Measurements from ENCODE around the gene MOSMO.
A peak's percentile ranks its signal among the peaks of the same experiment; 100 is the strongest.
"Not testable (repeated sequence)": the region's sequence is repeated elsewhere in the genome, so short reads cannot be mapped to it uniquely, and the experiment has no call there.

Gene MOSMO

DNA sequence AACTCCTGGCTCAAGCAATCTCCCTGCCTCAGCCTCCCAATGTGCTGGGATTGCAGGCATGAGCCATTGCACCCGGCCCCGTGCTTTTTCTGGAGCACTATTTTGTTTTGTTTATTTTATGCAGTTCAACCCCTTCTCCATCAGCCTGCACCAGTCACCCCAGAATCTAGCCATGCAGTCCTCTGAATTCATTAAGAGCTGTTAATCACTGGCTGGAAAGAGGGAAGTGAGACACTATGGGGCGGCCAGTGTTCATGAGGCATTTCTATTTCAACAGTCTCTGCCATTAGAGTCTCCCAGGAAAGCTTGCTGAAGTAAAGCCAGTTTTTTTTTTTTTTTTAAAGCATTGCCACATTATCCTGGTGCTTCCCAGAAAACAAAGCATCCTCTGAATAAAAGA is 86.1 kb downstream of the MOSMO start:
- no peak for DNase-seq

GRCh38 chr16:22098405-22099255 is 90.7 kb downstream of the MOSMO start:
- DNase-seq, result peak; percentile 63

DNA sequence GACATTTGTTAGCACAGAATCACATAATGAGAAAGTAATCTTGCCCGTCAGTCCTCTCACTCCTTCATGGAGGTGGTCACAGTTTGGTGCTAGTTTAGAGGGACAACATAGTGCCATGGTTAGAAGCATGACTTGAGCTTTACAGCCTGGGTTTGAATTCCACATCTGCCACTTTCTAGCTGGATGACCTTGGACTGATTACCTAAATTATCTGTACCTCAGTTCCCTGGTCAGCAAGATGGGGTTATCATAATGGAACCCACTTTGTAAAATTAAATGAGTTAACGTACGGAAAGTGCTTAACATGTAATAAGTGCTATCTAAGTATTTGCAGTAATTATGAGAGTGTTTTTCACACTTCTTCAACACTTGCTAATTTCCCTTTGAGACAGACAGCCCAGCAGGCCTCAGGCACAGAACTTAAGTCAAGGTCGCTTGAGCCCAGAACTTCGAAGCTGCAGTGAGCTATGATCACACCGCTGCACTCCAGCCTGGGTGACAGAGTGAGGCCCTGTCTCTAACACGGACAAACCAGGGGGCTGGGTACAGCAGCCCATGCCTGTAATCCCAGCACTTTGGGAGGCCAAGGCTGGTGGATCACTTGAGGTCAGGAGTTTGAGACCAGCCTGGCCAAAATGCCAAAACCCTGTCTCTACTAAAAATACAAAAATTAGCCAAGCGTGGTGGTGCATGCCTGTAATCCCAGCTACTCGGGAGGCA is 91.5 kb downstream of the MOSMO start:
- no peak for DNase-seq

DNA sequence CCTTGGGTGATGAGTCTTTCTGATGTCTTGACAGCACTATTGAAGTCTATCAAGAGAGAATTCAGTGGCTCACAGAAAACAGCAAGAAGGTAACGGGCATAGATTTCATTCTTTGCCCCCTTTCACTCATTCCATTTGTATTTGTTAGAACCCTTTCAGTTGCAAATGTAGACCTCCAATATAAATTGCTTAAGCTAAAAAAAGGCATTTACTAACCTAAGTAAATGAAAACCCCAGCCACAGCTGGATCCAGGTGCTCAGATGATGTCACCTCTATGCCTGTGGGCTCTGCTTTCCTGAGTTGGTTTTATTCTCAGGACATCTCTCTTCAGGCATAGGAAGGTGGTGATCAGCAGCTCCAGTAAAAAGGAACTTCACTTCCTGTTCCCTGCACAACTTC is 95.5 kb downstream of the MOSMO start:
- DNase-seq, result no peak

DNA sequence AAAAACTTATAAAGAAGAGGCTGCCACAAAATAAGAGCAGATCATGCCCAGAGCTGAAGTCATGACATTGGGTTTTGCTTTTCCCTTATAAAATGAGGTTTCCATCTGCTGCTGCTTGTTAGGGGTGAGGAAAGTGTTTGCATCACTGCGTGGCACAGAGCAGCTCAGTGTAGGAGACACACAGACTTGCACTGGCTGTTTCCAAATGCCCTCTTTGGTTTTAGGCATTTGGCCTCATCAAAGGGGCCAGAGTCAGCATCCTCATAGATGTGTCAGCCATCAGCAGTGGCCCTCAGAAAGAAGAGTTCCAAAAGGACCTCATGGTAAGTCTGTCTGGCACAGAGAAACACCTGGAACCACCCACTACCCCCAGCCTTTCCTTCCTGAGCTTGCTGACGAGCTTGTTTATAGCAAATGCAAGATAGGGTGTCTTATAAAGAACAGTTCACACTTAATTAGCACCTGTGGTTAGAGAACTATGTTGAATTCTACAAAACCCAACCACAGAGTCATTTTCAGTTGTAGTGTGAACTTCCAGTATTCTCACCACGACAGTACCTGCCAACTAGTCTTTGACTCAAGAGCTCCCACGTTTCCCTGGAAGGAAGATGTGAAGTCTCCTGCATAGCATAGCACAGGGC is 101.5 kb downstream of the MOSMO start:
- DNase-seq, result no peak

DNA sequence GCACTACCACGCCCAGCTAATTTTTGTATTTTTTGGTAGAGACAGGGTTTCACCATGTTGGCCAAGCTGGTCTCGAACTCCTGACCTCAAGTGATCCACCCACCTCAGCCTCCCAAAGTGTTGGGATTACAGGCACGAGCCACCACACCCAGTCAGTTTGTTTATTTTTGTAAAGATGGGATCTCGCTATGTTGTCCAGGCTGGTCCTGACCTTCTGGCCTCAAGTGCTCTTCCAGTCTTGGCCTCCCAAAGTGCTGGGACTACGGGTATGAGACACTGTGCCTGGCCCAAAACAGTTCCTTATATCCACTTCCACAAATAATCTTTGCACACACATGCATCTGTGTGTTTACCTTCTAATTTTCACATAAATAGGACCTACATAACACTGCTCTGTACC is 103.7 kb downstream of the MOSMO start:
- not testable (repeated sequence) for DNase-seq

DNA sequence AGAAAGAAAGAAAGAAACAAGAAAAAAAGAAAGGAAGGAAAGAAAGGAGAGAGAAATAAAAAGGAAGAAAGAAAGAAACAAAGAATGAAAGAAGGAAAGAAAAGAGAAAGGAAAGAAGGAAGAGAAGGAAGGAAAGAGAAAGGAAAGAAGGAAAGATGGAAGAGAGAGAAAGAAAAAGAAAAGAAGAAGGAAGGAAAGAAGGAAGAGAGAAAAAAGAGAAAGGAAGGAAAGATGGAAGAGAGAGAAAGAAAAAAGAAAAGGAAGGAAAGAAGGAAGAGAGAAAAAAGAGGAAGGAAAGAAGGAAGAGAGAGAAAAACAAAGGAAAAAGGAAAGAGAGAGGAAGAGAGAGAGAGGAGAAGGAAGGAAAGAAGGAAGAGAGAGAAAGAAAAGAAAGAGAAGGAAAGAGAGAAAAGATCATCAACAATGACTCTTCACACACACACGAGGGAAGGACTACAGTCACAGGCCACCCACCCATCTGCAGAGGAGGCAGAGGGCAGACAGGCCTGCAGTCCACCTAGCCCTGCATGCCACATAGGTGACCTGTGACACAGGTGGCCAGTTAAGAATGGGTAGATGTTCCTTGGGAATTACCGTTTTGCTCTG is 108.3 kb downstream of the MOSMO start:
- DNase-seq, result no peak

- DNase-seq, result no peak
Observed at GRCh38 chr16:22117609-22118008, 109.7 kb downstream of the MOSMO start.

DNA sequence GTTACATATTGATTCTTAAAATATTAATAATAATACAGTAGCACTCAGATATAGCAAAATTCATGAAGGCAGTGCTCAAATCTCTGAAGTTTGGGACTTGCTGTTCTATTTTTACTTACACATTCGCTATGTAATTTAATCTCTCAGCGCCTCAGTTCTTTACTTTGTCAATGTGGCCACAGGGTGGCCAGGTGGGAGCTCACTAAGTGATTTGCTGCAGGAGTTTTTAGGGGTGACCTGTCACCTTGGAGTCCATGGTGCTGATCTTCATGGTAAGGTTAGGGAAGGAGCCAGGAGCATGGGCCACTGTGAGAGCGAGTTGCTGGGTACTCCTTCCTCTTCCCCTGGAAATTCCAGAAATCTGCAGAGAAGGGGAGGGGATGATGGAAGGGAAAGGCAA is 112.5 kb downstream of the MOSMO start:
- DNase-seq, result no peak

DNA sequence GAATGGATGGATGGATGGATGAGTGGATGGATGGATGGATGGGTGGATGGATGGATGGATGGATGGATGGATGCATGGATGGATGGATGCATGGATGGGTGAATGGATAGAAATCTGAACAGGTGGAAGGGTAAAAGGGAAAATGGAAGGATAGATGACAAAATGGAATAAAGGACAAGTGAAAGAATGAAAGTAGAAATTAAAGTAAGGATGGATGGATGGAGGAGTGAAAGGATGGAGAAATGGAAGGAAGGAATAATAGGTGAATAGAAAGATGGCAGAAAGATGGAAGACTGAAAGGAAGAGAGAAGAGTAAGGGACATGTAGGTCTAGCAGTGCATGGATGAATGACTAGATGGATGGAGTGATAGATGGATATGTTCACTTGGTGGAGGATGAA is 114.3 kb downstream of the MOSMO start:
- no peak for DNase-seq

GRCh38 chr16:22123146-22123545 is 115.2 kb downstream of the MOSMO start:
- DNase-seq, result no peak

GRCh38 chr16:22123759-22124490 is 116.0 kb downstream of the MOSMO start:
- DNase-seq, result no peak

DNA sequence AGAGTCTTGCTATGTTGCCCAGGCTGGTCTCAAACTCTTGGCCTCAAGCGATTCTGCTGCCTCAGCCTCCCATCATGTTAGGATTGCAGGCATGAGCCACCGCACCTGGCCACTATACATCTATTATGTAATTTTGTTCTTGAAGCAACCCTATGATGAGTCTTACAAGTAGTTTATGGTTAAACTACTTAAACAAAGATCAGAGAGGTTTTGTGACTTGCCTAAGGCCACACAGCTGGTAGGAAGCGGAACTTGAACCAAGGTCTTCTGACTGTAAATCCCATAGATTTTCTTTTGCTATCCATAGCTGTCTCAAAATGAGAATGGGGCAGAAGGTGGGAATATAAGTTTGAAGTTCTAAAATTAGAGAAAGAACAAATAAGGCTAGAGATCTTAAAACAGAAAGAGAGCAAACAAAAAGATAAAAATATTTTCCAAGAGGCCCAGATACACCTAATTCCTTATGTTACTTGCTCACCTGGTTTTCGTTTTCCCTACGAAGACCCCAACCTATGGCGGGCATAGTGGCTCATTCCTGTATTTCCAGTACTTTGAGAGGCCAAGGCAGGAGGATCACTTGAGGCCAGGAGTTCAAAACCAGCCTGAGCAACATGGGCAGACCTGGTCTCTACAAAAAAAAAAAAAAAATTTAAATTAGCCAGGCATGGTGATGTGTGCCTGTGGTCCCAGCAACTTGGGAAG is 116.8 kb downstream of the MOSMO start:
- DNase-seq, result no peak

- DNase-seq, result no peak
Observed at GRCh38 chr16:22126037-22126558, 118.2 kb downstream of the MOSMO start.

GRCh38 chr16:22128537-22128936 is 120.6 kb downstream of the MOSMO start:
- DNase-seq, result not testable (repeated sequence)

- no peak for DNase-seq
Observed at GRCh38 chr16:22130528-22130927, 122.6 kb downstream of the MOSMO start.

DNA sequence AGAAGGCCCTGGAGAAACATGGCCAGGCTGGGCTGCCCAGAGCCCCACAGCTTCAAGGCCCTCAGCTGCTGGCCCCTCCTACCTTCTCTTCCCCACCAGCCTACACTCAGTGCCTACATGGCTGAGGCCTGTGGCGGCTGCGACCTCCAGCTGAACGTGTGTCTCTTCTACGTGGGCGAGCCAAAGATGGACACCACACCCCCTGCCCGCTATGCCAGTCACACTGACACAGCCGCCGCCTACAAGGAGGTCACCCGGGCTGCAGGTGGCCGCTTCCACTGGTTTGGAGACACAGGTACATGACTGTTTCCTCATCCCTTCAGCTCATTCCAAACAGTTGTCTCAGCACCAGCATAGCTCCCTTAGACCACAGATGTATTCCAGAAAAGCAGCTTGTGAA is 124.9 kb downstream of the MOSMO start:
- DNase-seq, result no peak
